ENCODE results near the gene OR6X1.

The OR6X1 gene

GRCh38 chr11:123775289-123775688, 21.0 kb upstream of the OR6X1 start:
- Histone ChIP-seq H3K79me1 (replicated peaks; ENCODE audit: low read length, poor library complexity, severe bottlenecking) (no peaks in the 10 kb centered on the region), H2AK5ac (ENCODE audit: low read length, severe bottlenecking) (no peak overlapping the region)

GRCh38 chr11:123773959-123774358, 19.6 kb upstream of the OR6X1 start:
- H3K36me3 ChIP-seq (ENCODE audit: control insufficient read depth in 1 of 2, insufficient read depth in 2 of 2, low read depth in 1 of 2, low read length in 2 of 2), result no peaks in the 10 kb centered on the region
- H2BK5ac ChIP-seq (ENCODE audit: low read depth, low read length, poor library complexity, severe bottlenecking), result no peak overlapping the region
- no peak overlapping the region for H2BK15ac ChIP-seq (ENCODE audit: low read depth, poor library complexity, severe bottlenecking)
- no peak overlapping the region for H3K4me2 ChIP-seq (ENCODE audit: low read length, poor library complexity, severe bottlenecking)
- no peak overlapping the region for H2BK12ac ChIP-seq (ENCODE audit: low read length in 2 of 2)
- no peaks in the 10 kb centered on the region for H3K4me1 ChIP-seq (ENCODE audit: control insufficient read depth, insufficient read depth, low read depth, low read length)
- no peaks in the 10 kb centered on the region for H3K27me3 ChIP-seq (ENCODE audit: control insufficient read depth in 1 of 2, insufficient read depth in 1 of 2, low read length in 2 of 2)
- H2AK5ac ChIP-seq (ENCODE audit: low read length, severe bottlenecking), result no peak overlapping the region
- no peak overlapping the region for H2BK120ac ChIP-seq (ENCODE audit: low read depth, low read length)
- H4K91ac ChIP-seq (ENCODE audit: low read length), result no peak overlapping the region
- H4K8ac ChIP-seq (ENCODE audit: low read length), result no peak overlapping the region
- no peak overlapping the region for H3K18ac ChIP-seq (ENCODE audit: low read depth in 1 of 2, low read length in 2 of 2)
- H3K23ac ChIP-seq (ENCODE audit: low read length in 2 of 2), result no peak overlapping the region
- H3K27ac ChIP-seq (ENCODE audit: low read length, poor library complexity, severe bottlenecking), result no peak overlapping the region
- H3K14ac ChIP-seq (ENCODE audit: low read length in 2 of 2), result no peak overlapping the region
- no CpG with 5 or more reads among the region's 1 CpG for WGBS
- H2AFZ ChIP-seq (ENCODE audit: low read depth, low read length), result no peak overlapping the region
- no peak overlapping the region for H3K4ac ChIP-seq (ENCODE audit: low read depth in 1 of 2, low read length in 2 of 2)
- H3K79me1 ChIP-seq (replicated peaks; ENCODE audit: low read length, poor library complexity, severe bottlenecking), result no peaks in the 10 kb centered on the region
- no peak for DNase-seq
- H3K4me3 ChIP-seq (ENCODE audit: insufficient read depth in 1 of 2, low read depth in 1 of 2, low read length in 2 of 2), result no peak overlapping the region
- H3K9ac ChIP-seq (ENCODE audit: low read length), result no peak overlapping the region
- no peaks in the 10 kb centered on the region for H3K9me3 ChIP-seq (ENCODE audit: control insufficient read depth, low read length)

More at GRCh38 chr11:123775289-123775688, 21.0 kb upstream of the OR6X1 start:
- H3K4me2 ChIP-seq (ENCODE audit: low read length, poor library complexity, severe bottlenecking), result no peak overlapping the region
- no peak overlapping the region for H2BK12ac ChIP-seq (ENCODE audit: low read length in 2 of 2)
- H3K27ac ChIP-seq (ENCODE audit: low read length, poor library complexity, severe bottlenecking), result no peak overlapping the region
- DNase-seq, result no peak
- H2BK15ac ChIP-seq (ENCODE audit: low read depth, poor library complexity, severe bottlenecking), result no peak overlapping the region
- H3K18ac ChIP-seq (ENCODE audit: low read depth in 1 of 2, low read length in 2 of 2), result no peak overlapping the region
- no peak overlapping the region for H3K4ac ChIP-seq (ENCODE audit: low read depth in 1 of 2, low read length in 2 of 2)
- H3K4me3 ChIP-seq (ENCODE audit: insufficient read depth in 1 of 2, low read depth in 1 of 2, low read length in 2 of 2), result no peak overlapping the region
- 60% methylated on average over 1 of the region's 1 CpG for WGBS
- H2AFZ ChIP-seq (ENCODE audit: low read depth, low read length), result no peak overlapping the region
- no peaks in the 10 kb centered on the region for H3K4me1 ChIP-seq (ENCODE audit: control insufficient read depth, insufficient read depth, low read depth, low read length)
- H3K23ac ChIP-seq (ENCODE audit: low read length in 2 of 2), result no peak overlapping the region
- no peak overlapping the region for H4K8ac ChIP-seq (ENCODE audit: low read length)
- H3K14ac ChIP-seq (ENCODE audit: low read length in 2 of 2), result no peak overlapping the region
- H3K9me3 ChIP-seq (ENCODE audit: control insufficient read depth, low read length), result no peaks in the 10 kb centered on the region
- no peaks in the 10 kb centered on the region for H3K36me3 ChIP-seq (ENCODE audit: control insufficient read depth in 1 of 2, insufficient read depth in 2 of 2, low read depth in 1 of 2, low read length in 2 of 2)
- H2BK5ac ChIP-seq (ENCODE audit: low read depth, low read length, poor library complexity, severe bottlenecking), result no peak overlapping the region
- no peak overlapping the region for H4K91ac ChIP-seq (ENCODE audit: low read length)
- no peak overlapping the region for H3K9ac ChIP-seq (ENCODE audit: low read length)
- H3K27me3 ChIP-seq (ENCODE audit: control insufficient read depth in 1 of 2, insufficient read depth in 1 of 2, low read length in 2 of 2), result no peaks in the 10 kb centered on the region
- H2BK120ac ChIP-seq (ENCODE audit: low read depth, low read length), result no peak overlapping the region

- Histone ChIP-seq H3K27ac (ENCODE audit: low read length, poor library complexity, severe bottlenecking) (no peak overlapping the region), H3K4me3 (ENCODE audit: insufficient read depth in 1 of 2, low read depth in 1 of 2, low read length in 2 of 2) (no peak overlapping the region), H4K8ac (ENCODE audit: low read length) (no peak overlapping the region), H3K36me3 (ENCODE audit: control insufficient read depth in 1 of 2, insufficient read depth in 2 of 2, low read depth in 1 of 2, low read length in 2 of 2) (no peaks in the 10 kb centered on the region), H2BK12ac (ENCODE audit: low read length in 2 of 2) (no peak overlapping the region), H4K91ac (ENCODE audit: low read length) (no peak overlapping the region), H3K4me2 (ENCODE audit: low read length, poor library complexity, severe bottlenecking) (no peak overlapping the region), H3K18ac (ENCODE audit: low read depth in 1 of 2, low read length in 2 of 2) (no peak overlapping the region), H2BK15ac (ENCODE audit: low read depth, poor library complexity, severe bottlenecking) (no peak overlapping the region), H3K27me3 (ENCODE audit: control insufficient read depth in 1 of 2, insufficient read depth in 1 of 2, low read length in 2 of 2) (no peaks in the 10 kb centered on the region), H3K9me3 (ENCODE audit: control insufficient read depth, low read length) (no peaks in the 10 kb centered on the region), H2AK5ac (ENCODE audit: low read length, severe bottlenecking) (no peak overlapping the region), H3K23ac (ENCODE audit: low read length in 2 of 2) (no peak overlapping the region), H2BK120ac (ENCODE audit: low read depth, low read length) (no peak overlapping the region), H3K4ac (ENCODE audit: low read depth in 1 of 2, low read length in 2 of 2) (no peak overlapping the region), H3K4me1 (ENCODE audit: control insufficient read depth, insufficient read depth, low read depth, low read length) (no peaks in the 10 kb centered on the region), H2AFZ (ENCODE audit: low read depth, low read length) (no peak overlapping the region), H2BK5ac (ENCODE audit: low read depth, low read length, poor library complexity, severe bottlenecking) (no peak overlapping the region), H3K9ac (ENCODE audit: low read length) (no peak overlapping the region), H3K79me1 (replicated peaks; ENCODE audit: low read length, poor library complexity, severe bottlenecking) (no peaks in the 10 kb centered on the region), H3K14ac (ENCODE audit: low read length in 2 of 2) (no peak overlapping the region)
- 46% methylated on average over 2 of the region's 2 CpGs for WGBS
- no peak for DNase-seq
Observed at GRCh38 chr11:123773026-123773425, 18.7 kb upstream of the OR6X1 start.

- Histone ChIP-seq H3K4me1 (ENCODE audit: control insufficient read depth, insufficient read depth, low read depth, low read length) (no peaks in the 10 kb centered on the region), H3K9me3 (ENCODE audit: control insufficient read depth, low read length) (no peaks in the 10 kb centered on the region), H2BK12ac (ENCODE audit: low read length in 2 of 2) (no peak overlapping the region), H2BK120ac (ENCODE audit: low read depth, low read length) (no peak overlapping the region), H2AK5ac (ENCODE audit: low read length, severe bottlenecking) (no peak overlapping the region), H3K9ac (ENCODE audit: low read length) (no peak overlapping the region), H2AFZ (ENCODE audit: low read depth, low read length) (no peak overlapping the region), H2BK15ac (ENCODE audit: low read depth, poor library complexity, severe bottlenecking) (no peak overlapping the region), H3K27ac (ENCODE audit: low read length, poor library complexity, severe bottlenecking) (no peak overlapping the region), H3K14ac (ENCODE audit: low read length in 2 of 2) (no peak overlapping the region), H3K4ac (ENCODE audit: low read depth in 1 of 2, low read length in 2 of 2) (no peak overlapping the region), H3K23ac (ENCODE audit: low read length in 2 of 2) (no peak overlapping the region), H3K36me3 (ENCODE audit: control insufficient read depth in 1 of 2, insufficient read depth in 2 of 2, low read depth in 1 of 2, low read length in 2 of 2) (no peaks in the 10 kb centered on the region), H3K27me3 (ENCODE audit: control insufficient read depth in 1 of 2, insufficient read depth in 1 of 2, low read length in 2 of 2) (no peaks in the 10 kb centered on the region), H3K18ac (ENCODE audit: low read depth in 1 of 2, low read length in 2 of 2) (no peak overlapping the region), H4K91ac (ENCODE audit: low read length) (no peak overlapping the region), H3K4me2 (ENCODE audit: low read length, poor library complexity, severe bottlenecking) (no peak overlapping the region), H2BK5ac (ENCODE audit: low read depth, low read length, poor library complexity, severe bottlenecking) (no peak overlapping the region), H4K8ac (ENCODE audit: low read length) (no peak overlapping the region), H3K4me3 (ENCODE audit: insufficient read depth in 1 of 2, low read depth in 1 of 2, low read length in 2 of 2) (no peak overlapping the region), H3K79me1 (replicated peaks; ENCODE audit: low read length, poor library complexity, severe bottlenecking) (no peaks in the 10 kb centered on the region)
- no peak for DNase-seq
- 75% methylated on average over 1 of the region's 3 CpGs for WGBS
Observed at GRCh38 chr11:123771664-123772063, 17.3 kb upstream of the OR6X1 start.
